ENCODE results near the gene RPGRIP1L. TPM values are rescaled to one million over a fixed set of nuclear protein-coding genes. Genes with fewer than 3 reads are reported as not detected.

Gene RPGRIP1L
- 0.96 TPM for total RNA-seq

DNA sequence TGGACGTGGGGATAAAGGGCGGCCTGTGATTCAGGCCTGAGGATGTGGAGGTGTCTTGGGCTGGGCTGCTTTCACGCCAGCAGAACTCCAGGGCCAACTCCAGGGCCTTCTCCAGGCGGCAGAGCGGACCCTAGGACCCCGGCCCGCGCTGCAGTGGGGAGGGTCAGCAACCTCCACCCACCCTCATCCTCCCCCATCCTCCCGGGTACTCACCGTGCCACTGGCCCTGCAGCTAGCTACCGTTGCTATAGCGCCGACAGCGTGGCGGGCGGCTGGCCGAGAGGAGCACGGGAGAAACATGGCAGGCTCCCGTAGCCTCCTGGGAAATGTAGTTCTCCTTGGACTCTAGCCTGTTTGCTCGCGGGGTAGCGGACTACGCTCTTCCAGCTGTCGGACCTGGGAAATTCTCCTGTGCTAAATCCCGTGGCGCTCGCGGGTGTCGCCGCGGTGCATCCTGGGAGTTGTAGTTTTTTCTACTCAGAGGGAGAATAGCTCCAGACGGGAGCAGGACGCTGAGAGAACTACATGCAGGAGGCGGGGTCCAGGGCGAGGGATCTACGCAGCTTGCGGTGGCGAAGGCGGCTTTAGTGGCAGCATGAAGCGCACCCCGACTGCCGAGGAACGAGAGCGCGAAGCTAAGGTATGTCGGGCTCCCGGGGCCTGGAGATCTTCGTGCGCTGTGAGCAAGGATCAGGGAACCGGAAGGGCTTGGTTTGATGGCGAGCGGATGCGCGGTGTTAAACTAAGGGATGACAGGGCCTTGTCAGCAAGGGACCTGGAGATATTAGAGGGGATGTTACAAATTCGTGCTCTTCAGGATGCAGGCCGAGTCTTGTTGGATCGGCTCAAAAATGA, at the start of gene RPGRIP1L, which contains the start of gene FTO:
Gene RPGRIP1L, minus strand, starts transcription at position 270 of the 855 bp plus-strand sequence. CDS start 3,136 bp downstream, outside the sequence.
Gene FTO, plus strand, starts transcription at position 567 of the 855 bp plus-strand sequence.
- no peaks in the 10 kb centered on the region for H3K9me3 ChIP-seq
- no peaks in the 10 kb centered on the region for H3K36me3 ChIP-seq
- no peaks in the 10 kb centered on the region for H3K27me3 ChIP-seq
- intact Hi-C loops (cut with DNase I): loop anchor here (2.0 to 10.0 kb wide), 4 partner anchors 201 to 581 kb away; partner anchors contain the start of genes AKTIP, IRX3 and RBL2
- H3K4me3 ChIP-seq: peak within 1 kb of the TSS; percentile 75 to 84
- H3K27ac ChIP-seq: peak within 1 kb of the TSS; percentile 58 to 70
- peak; percentile 98 to 100 for DNase-seq (ENCODE audit: low spot score in 2 of 2)
- TF ChIP-seq, protein P1, sequence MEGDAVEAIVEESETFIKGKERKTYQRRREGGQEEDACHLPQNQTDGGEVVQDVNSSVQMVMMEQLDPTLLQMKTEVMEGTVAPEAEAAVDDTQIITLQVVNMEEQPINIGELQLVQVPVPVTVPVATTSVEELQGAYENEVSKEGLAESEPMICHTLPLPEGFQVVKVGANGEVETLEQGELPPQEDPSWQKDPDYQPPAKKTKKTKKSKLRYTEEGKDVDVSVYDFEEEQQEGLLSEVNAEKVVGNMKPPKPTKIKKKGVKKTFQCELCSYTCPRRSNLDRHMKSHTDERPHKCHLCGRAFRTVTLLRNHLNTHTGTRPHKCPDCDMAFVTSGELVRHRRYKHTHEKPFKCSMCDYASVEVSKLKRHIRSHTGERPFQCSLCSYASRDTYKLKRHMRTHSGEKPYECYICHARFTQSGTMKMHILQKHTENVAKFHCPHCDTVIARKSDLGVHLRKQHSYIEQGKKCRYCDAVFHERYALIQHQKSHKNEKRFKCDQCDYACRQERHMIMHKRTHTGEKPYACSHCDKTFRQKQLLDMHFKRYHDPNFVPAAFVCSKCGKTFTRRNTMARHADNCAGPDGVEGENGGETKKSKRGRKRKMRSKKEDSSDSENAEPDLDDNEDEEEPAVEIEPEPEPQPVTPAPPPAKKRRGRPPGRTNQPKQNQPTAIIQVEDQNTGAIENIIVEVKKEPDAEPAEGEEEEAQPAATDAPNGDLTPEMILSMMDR (IDR thresholded peaks at IDR 0.05): peak in 1 of 3 experiments; percentile 14
- H3K4me1 ChIP-seq: peaks cover 0 to 3% of the 10 kb centered on the region in 2 donors

DNA sequence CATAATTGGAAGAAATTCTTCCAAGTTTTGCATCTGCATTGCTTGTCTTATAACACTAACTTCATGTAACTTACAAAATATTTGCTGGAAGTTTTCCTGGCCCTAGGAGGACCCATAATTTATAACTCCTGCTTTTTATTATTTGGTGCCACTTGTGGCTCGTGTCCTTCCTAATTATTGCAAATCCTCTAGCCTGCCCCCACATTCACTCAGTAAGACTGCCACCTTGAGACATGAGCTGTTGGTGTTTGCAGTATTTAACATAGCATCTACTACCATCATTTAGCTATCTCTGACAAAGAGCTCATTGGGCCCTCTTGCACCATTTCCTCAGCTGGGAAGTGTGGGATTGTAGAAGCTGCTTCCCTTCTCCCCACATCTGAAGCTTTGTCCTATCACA, 49.8 kb upstream of the RPGRIP1L start:
- H3K27me3 ChIP-seq: no peaks in the 10 kb centered on the region
- H3K36me3 ChIP-seq: no peaks in the 10 kb centered on the region
- no peak overlapping the region for H3K27ac ChIP-seq
- TF ChIP-seq, protein P1 (IDR thresholded peaks at IDR 0.05): no peak
- H3K4me3 ChIP-seq: no peak overlapping the region
- intact Hi-C loops (cut with DNase I): no loop called here
- DNase-seq (ENCODE audit: low spot score in 2 of 2): no peak
- H3K9me3 ChIP-seq: no peaks in the 10 kb centered on the region
- H3K4me1 ChIP-seq: peaks cover 0 to 3% of the 10 kb centered on the region in 2 donors

DNA sequence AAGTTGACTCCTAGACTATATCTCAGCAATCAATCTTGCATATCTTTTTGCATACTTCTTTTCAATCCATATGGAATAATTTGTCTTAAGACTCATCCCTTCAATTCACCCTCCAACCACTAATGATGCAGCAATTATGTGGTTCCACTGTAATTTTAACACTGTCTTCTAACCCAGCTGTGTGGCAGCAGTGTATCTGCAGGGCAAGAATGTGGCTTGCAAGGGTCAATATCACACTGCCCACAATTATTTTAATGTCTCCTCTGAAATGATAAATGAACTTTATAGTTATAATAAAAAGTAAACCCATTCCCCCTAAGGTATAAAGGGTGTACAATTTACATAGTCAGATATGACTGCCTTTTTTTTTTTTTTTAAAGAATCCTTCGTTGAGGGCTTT, 48.9 kb upstream of the RPGRIP1L start:
- H3K36me3 ChIP-seq: no peaks in the 10 kb centered on the region
- H3K9me3 ChIP-seq: peaks cover 0 to 4% of the 10 kb centered on the region in 2 donors
- H3K27me3 ChIP-seq: no peaks in the 10 kb centered on the region
- no peak for DNase-seq (ENCODE audit: low spot score in 2 of 2)
- intact Hi-C loops (cut with DNase I): no loop called here
- TF ChIP-seq, protein P1 (IDR thresholded peaks at IDR 0.05): no peak
- no peak overlapping the region for H3K27ac ChIP-seq
- no peak overlapping the region for H3K4me3 ChIP-seq
- peaks cover 0 to 3% of the 10 kb centered on the region in 2 donors for H3K4me1 ChIP-seq

DNA sequence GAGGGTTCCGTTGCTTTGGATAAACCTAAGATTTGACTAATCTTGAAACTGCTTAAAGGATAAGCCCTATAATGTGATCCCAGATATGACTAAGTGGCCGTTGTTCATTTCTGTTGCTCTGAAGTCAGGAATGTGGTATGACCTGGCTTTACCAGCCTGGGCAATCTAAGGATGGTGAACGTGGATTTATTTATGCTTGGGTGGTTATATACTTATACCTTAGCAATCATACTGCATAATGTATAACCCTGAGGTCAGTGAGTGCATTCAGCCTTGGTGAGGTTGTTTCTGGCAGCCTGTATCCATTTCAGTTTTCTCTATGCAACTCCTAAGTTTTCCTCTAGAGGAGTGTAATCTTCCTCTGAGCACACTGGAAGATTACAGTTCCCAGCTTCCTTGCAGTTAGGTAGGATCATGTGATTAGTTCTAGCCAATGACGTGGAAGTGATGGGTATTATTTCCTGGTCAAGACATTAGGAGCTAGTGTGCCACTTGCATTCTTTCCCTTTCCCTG, 42.2 kb upstream of the RPGRIP1L start:
- H3K9me3 ChIP-seq: peaks cover 0 to 4% of the 10 kb centered on the region in 2 donors
- H3K4me1 ChIP-seq: peaks cover 0 to 20% of the 10 kb centered on the region in 2 donors
- H3K27ac ChIP-seq: peak overlapping the region in 1 of 2 donors; percentile 51
- intact Hi-C loops (cut with DNase I): no loop called here
- TF ChIP-seq, protein P1 (IDR thresholded peaks at IDR 0.05): no peak
- H3K4me3 ChIP-seq: no peak overlapping the region
- H3K27me3 ChIP-seq: no peaks in the 10 kb centered on the region
- H3K36me3 ChIP-seq: no peaks in the 10 kb centered on the region
- DNase-seq (ENCODE audit: low spot score in 2 of 2): no peak

DNA sequence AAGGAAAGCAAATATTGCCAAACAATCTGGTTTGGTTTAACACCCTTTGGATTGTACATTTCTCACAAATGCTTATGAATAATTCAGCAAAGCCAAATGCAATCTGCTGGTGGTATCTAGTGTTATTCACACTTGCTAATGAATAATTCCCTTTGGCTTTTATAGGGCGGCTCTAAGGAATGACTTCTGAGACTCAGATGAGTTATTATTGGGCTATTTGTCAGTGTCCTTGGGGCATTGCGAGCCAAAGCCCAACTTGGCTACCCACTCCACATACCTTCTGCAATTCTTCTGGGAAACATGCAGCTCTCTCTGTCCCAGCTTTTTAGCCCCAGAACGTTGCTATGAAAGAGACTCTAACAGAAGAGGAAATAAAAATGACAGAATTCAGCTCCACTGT, 41.4 kb upstream of the RPGRIP1L start:
- peak overlapping the region in 1 of 2 donors; percentile 51 for H3K27ac ChIP-seq

More for the DNA sequence above, 41.4 kb upstream of the RPGRIP1L start:
- Histone ChIP-seq H3K36me3 (no peaks in the 10 kb centered on the region), H3K4me1 (peaks cover 0 to 20% of the 10 kb centered on the region in 2 donors), H3K4me3 (no peak overlapping the region), H3K9me3 (peaks cover 0 to 4% of the 10 kb centered on the region in 2 donors), H3K27me3 (no peaks in the 10 kb centered on the region)
- intact Hi-C loops (cut with DNase I): no loop called here
- TF ChIP-seq, protein P1 (IDR thresholded peaks at IDR 0.05): no peak
- DNase-seq (ENCODE audit: low spot score in 2 of 2): no peak

All from ascending aorta (tissue), 2 donors.